CD4-positive, alpha-beta T cell treated with Interleukin-2 at 100 ng/mL for 4 hours (primary cell): Measurements from ENCODE around the gene SPATA20.

ENCODE experiments used
- DNase-seq: peaks from one replicate; pipeline ENCODE4 v3.0.0-alpha.2; 2020; ENCODE audit warnings: low spot score

The SPATA20 gene

DNA sequence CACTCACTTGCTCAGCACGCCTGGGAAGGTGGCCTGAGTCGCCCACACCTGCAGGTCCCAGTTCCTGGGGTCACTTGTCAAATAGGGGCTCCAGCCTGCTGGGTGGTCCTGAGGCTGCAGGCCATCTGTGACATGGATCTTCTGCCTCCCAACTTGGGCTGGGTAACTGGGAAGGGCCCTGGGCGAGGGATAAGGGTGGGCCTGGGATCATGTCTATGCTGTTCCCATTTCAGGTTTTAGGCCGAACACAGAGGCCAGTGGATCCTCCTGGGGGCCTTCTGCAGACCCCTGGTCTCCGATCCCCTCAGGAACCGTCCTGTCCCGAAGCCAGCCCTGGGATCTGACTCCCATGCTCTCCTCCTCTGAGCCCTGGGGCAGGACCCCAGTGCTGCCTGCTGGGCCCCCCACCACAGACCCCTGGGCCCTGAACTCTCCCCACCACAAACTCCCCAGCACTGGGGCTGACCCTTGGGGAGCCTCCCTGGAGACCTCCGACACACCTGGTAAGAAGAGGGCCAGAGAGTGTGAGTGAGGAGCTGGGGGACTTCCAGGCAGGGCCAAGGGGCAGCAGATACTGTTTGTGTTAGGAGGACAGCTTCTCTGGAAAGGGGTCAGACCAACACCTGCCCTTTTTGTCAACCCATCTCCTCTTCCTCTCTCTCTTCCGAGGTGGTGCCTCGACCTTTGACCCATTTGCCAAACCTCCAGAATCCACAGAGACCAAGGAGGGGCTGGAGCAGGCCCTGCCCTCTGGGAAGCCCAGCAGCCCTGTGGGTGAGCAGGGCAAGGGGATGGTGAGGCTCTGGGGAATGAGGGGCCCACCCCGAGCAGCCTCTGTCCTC, 6.2 kb upstream of the SPATA20 start:
- no peak for DNase-seq

DNA sequence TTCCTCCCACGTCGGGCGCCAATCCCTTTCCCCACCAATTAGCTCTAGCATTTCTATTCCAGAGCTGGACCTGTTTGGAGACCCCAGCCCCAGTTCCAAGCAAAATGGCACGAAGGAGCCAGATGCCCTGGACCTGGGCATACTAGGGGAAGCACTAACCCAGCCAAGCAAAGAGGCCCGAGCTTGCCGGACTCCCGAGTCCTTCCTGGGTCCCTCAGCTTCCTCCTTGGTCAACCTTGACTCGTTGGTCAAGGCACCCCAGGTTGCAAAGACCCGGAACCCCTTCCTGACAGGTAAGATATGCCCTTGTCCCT, 5.6 kb upstream of the SPATA20 start:
- DNase-seq: no peak

DNA sequence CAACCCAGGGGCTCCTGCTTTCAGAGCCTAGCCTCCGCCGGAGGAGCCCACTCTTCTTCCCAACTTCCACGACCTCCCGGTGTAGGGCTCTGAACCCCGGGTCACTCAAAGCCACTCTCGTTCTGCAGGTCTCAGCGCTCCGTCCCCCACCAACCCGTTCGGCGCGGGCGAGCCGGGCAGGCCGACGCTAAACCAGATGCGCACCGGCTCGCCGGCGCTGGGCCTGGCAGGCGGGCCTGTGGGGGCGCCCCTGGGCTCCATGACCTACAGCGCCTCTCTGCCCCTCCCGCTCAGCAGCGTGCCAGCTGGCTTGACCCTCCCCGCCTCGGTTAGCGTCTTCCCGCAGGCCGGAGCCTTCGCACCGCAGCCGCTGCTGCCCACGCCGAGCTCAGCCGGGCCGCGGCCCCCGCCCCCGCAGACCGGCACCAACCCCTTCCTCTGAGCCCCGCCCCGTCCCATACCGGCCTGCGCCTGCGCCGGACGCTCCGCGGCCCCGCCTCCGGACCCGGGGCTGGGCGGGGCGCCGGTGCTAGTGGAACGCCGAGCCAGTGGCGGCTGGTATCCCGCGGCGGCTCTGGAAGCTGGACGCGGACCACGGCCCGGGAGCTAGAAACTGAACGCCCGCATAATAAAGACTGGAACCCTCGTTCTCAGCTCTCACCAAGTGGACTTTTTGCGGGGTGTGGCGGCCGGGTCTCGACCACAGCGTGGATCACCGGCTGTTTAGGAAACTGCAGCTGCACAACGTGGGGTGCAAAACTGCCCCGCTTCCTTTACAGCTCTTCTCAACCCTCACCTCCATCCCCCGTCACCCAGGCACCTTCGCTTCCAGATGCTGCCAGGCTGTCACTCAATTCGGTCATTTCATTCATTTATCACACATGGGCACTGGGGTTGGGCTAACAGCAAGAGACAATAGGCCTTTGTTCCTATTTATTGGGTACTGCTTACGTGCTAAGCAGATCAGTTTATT, 5.0 kb upstream of the SPATA20 start:
- DNase-seq: peak; percentile 78

DNA sequence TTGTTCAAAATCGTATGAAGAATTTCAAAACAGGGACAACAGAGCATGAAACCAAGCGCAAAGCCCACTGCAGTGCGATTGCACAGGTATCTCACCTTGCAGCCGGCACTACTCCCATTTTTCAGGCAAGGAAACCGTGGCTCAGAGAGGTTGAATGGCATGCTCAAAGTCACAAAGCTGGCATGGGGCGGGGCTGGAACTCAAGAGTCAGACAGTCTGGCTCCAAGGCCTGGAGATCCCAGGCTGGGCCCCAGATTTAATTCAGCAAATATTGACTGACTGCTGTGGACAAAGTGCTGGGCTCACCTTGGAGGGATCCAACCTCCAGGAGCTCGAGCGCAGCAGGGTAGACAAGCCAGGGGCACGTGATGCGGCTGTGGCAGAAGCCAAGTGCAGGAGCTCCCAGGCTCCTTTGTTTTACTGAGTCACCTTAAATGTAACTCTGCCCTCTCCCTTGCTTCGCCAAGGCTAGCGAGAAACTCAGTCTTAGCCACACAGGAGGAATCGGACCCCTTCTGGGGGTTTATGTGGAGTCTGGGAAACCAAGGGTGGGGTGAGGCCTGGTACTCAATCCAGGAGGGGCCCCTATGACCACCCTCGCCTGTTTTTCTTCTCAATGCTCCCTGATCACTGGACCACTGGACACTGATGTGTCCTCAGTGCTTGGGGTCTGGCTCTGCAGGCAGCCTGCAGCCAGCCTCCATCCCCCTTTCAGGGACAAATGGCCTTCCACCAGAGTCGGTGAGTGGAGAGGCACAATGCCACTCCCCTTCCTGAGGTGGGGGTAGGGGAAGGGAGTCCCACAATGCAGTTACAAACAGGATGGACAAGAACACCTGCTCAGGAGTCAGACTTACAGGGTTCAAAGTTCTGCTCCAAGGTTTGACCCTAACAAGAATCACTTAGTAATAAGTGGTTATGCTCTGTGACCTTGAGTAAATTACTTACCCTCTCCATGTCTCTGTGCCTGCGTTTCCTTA, 3.9 kb upstream of the SPATA20 start:
- DNase-seq: no peak

DNA sequence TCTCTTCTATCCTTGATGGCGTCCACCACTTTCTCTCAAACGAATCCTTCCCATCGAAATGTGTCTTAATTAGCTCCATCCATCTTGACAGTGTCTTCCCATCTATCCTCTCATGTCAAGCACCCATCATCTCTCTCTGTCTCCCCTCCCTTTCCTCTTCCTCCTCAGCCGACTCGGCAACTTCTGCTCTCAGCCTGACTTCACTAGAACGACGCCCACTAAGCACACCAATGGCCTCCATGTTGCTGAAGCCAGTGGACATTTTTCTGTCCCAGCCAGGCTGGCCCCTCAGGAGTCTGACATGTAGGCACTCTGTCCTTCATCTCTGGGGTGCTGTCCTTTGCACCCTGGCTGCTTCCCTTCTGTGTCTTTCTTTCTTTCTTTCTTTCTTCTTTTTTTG, 2.5 kb upstream of the SPATA20 start:
- no peak for DNase-seq

DNA sequence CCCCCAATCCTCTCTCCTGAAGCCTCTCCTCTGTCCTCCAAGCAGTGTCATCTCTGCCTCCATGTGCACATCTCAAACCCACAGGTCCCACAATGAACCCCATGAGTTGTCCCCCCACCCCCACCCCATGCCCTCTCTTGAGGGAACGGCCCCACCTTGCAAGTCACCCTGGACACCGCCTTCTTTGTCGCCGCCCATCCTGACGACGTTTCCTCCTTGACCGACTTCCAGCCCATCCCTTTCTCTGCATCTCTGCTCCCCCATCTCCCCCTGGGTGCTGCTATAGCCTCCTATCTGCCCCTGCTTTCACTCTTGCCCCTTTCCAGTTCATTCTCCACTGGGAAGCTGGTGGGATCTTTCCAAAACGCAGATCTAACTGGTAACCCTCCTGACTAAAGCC, 1.7 kb upstream of the SPATA20 start:
- DNase-seq: no peak

DNA sequence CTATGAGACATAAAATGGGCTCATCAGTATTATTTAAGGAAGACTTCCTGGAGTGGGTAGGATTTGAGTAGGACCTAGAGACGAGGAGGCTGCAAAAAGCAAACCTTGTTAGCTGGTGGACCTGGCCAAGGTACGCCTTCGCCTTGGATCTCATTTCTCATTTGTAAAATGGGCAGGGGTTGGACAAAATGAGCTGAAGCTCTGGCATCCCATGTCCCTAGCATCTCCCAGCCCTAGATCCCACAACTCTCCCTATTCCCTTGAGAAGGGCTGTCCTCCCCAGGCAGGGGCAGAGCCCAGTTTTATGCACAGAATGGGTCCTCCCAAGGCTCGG, 306 bp upstream of the SPATA20 start:
- DNase-seq: no peak

DNA sequence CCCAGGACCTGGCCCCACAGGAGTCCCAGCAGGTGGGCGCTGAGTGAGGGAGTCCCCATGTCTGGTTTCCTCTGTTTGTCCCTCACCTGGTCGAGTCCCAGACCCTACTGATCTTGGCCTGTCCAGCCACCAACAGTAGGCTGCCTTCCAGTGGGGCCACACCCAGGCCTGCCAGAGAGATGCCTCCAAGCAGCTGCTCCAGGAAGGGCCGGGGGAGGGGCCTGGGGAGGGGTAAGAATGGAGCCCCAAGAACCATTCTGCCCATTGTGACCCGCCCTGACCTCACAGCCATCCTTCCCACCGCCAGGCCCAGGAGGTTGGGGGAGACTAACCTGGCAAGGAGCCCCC, 736 bp downstream of the SPATA20 start:
- DNase-seq: no peak

DNA sequence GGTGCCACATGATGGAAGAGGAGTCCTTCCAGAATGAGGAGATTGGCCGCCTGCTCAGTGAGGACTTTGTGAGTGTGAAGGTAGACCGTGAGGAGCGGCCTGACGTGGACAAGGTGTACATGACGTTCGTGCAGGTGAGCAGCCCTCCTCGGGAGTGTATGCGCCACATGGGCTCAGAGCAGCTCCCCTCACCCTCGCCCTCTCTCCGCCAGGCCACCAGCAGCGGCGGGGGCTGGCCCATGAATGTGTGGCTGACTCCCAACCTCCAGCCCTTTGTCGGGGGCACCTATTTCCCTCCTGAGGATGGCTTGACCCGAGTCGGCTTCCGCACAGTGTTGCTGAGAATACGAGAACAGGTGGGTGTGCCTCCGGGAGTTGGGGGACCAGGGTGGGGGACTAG, 1.9 kb downstream of the SPATA20 start:
- DNase-seq: no peak

DNA sequence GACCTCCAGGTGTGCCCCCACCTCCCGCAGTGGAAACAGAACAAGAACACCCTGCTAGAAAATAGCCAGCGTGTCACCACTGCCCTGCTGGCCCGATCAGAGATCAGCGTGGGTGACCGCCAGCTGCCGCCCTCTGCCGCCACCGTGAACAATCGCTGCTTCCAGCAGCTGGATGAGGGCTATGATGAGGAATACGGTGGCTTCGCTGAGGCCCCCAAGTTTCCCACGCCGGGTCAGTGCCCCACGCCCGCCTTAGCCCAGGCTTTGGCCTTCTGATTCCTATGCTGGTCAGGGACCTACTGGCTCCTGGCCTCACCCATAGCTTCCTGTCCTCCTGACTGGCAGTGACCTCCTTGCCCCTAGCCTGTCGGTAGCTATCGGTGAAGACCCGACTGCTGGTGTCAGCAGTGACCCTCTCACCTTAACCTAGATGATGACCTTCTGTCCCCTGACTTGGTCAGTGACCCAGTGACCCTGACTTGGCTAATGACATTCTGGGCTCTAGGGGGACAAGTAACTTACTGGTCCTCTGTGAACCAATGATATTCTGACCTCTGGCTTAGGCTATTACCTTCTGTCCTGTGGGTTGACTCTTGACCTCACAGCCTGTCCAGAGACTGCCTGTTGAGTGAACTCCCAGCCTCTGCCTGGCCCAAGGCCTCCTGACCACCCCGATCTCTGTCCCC, 2.4 kb downstream of the SPATA20 start:
- DNase-seq: no peak

DNA sequence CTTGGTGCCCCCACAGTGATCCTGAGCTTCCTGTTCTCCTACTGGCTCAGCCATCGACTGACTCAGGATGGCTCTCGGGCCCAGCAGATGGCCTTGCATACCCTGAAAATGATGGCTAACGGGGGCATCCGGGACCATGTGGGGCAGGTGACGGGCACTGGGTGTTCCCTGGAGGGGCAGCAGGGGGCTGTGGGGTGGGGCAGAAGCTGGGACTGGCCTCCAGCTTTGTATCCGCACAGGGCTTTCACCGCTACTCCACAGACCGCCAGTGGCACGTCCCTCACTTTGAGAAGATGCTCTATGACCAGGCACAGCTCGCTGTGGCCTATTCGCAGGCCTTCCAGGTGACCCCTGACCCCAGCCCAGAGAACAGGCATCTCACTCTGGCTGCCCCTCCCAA, 3.0 kb downstream of the SPATA20 start:
- no peak for DNase-seq

DNA sequence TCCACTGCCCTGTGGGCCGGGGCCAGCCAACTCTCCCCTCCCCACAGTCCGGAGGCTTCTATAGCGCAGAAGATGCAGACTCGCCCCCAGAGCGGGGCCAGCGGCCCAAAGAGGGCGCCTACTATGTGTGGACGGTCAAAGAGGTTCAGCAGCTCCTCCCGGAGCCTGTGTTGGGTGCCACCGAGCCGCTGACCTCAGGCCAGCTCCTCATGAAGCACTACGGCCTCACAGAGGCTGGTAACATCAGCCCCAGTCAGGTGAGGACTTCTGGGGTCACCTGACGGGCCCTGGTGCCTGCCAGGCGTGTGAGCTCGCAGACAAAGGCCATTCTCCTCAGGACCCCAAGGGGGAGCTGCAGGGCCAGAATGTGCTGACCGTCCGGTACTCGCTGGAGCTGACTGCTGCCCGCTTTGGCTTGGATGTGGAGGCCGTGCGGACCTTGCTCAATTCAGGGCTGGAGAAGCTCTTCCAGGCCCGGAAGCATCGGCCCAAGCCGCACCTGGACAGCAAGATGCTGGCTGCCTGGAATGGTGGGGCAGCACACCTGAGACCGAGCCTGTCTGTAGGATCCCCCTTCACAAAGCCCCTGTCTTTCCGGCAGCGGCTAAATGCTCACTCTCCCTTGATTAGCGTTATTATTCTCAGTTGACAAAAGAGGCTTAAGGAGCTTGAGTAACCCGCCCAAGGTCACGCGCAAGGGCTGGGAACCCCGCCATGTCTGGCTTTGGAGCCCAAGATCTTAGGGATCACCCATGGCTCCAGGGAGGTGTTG, 3.9 kb downstream of the SPATA20 start:
- DNase-seq: no peak

DNA sequence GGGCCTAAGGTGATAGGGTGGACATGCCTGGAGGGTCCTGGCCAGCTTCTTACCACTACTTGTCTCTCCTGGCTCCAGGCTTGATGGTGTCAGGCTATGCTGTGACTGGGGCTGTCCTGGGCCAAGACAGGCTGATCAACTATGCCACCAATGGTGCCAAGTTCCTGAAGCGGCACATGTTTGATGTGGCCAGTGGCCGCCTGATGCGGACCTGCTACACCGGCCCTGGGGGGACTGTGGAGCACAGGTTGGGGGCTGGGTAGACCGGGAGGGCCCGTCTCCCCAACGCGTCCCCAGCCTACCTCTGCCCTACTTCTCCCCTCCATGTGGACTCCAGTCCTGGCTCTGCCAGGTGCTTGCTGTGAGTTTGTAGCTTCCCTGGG, 4.5 kb downstream of the SPATA20 start:
- no peak for DNase-seq

DNA sequence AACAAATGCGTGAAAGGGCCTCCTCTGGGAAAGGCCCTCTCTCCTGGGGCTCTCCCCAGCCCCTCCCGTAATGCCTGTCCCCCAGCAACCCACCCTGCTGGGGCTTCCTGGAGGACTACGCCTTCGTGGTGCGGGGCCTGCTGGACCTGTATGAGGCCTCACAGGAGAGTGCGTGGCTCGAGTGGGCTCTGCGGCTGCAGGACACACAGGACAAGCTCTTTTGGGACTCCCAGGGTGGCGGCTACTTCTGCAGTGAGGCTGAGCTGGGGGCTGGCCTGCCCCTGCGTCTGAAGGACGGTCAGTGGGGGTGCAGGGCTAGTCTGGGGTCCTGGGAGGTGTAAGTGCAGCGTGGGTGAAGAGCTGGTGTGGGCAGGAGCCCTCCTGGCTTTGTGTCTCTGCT, 4.9 kb downstream of the SPATA20 start:
- no peak for DNase-seq

DNA sequence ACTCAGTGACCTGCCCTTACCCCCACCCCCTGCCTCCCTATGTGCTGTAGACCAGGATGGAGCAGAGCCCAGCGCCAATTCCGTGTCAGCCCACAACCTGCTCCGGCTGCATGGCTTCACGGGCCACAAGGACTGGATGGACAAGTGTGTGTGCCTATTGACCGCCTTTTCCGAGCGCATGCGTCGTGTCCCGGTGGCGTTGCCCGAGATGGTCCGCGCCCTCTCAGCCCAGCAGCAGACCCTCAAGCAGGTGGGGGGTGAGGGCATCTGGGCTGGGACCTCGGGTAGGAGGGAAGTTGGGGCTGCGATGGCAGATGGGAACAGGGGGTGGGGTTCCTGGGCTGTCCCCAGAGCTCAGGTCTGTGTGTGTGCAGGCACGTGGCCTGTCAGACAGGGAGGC, 7.2 kb downstream of the SPATA20 start:
- no peak for DNase-seq

DNA sequence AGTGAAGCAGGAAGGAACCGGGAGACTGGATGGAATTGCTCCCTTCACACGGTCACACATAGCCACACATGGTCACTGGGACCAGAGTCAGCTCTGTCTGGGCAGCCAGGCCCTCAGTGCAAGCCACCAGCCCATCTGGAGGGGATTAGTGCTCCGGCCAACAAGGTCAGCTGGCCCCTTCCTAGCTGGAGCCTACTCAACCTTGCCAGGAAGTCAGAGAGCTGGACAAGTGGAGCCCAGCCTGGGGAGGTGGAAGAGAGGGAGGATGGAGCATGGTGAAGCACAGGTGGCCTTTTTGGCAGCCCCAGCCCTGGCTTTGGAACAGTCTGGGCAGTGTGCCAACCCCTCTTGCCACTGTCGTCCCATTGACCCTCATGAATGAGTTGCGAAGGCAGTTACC, 9.8 kb downstream of the SPATA20 start:
- DNase-seq: no peak

DNA sequence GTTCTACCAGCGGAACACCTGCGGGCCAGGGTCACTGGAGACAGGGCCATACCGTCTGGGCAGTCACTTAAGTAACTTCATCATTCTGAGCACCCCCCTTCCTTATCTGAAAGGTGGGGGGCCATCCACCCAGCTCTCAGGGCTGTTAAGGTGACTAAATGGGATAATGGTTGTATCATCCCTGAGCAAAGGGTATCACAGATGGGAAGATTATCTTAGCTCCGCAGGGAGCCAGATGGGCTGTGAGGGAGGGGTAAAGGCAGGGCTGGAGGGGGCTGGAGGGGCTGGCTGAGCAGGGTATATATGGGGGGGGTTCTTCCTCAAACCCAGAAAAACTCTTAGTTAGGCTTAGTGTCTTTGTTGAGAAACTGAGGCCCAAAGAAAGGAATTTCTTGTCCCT, 10.7 kb downstream of the SPATA20 start:
- DNase-seq: no peak

DNA sequence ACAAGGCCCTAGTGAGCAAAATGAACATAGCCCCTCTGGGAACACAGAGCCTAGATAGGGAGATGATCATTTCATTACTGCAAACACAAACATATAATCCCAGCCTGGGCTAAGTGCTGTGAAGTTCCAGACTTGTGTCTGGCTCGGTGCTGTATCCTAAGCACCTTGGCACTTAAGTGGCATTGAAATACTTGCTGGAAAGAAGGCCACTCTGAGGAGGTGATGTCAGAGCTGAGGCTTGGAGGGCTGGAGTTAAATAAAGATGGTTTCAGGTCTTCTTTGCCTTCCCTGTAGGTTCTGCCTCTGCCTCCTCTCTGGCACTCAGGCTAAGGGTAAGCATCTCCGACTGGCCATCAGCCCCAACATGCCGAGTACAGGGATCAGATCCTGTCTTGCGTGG, 11.1 kb downstream of the SPATA20 start:
- DNase-seq: no peak

DNA sequence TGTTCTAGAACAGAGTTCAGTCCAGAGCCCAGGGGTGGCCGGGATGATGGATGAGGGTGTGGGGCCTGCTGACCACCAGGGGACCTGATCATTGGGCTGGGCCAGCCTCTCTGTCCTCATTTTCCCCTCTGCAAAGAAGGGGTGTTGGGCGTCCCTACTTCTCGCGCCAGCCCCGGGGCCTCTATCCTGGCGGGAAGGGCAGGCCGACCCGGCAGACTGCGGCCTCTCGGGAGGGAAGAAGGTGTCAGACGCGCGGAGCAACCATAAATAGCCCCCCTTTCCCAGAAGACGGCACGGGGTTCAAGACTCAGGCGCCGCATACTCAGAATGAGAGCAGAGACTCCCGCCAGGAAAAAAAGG, 11.6 kb downstream of the SPATA20 start:
- no peak for DNase-seq

DNA sequence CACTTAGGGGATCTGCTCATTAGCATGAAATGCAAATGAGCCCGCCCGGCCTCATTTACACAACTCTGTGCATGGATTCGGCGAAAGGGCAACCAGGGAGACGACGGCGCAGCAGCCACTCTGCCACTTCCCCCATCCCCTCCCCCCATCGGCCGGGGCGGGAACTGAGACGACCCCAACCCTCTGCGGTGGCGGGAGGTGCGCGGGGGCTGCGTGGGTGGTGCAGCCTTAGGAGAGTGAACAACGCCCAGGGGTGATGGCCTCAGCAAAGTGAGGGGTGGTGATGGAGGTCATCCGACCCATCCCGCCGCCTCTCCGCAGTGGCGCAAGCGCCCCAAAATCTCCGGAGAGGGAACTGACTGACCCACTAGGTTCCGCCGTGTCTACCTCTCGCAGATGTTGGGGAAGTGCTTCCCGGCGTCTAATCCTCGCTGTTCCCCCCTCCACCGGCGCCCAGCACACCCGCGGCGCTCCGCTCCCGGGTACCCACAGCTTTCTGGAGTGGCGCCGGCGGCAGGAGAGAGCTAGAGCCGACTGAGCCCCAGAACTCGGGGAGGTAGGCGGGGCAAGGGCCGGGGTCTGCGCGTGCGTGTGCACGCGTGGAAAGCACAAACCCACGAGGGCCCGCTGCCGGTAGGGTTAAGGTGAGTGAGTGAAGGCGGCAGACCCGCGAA, 12.1 kb downstream of the SPATA20 start:
- no peak for DNase-seq
